Measurements from ENCODE around the gene PRRT4.

Gene PRRT4

DNA sequence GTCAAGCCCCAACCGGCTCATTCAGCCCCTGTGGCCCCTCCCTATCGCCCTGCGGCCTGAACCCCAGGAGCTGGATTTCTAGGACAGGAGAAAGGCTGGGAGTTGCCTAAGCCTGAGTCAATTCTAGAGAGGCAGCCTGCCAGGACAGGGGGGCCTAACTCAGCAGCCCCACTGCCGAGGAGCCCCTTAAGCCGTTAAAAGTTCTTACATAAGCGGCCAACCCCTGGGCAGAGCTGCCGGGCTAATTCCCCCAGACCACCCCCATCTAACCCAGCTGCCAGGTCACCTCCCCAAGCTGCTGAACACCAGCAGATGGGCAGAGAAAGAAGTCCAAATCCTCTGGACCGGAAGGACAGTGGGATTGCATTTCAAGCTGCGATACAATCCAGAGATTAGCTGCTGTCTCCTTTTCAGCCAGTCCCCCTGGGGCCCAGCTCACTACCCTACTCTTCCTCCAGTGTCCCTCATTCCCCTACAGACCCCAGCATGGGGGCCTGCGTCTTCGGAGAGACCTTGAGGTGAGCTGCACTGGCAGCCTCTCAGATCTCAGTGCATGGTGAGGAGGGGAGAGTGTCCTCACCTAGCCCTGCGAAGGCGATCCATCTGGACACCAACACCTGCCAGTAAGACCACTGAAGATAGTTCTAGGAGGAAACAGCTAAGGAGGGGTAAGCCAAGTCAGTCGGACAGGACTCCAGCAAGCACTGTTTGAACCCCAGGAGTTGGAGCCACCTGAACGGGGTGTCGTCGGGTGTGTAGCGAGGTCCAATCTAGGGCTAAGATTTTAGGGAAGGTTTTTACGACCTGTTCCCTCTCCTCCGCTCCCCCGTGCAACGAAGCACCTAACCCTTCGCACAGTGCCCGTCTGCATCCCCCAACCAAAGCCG, 47.5 kb upstream of the PRRT4 start:
- ChIA-PET CTCF (interaction anchor here (0.8 to 6.1 kb wide), 10 partner anchors 10 to 65 kb away, joined by 3 to 68 read pairs (median 5); partner anchors contain the start of gene RBM28), POLR2A (interaction anchor here (0.9 to 1.4 kb wide), 4 partner anchors 9 to 65 kb away, joined by 3 to 8 read pairs (median 4); partner anchors contain the start of genes PRRT4 and RBM28)
- Histone ChIP-seq H3K9me3 (ENCODE audit: control insufficient read depth, insufficient read depth, low read depth, low read length) (no peaks in the 10 kb centered on the region), H3K4me3 (ENCODE audit: low read depth, low read length) (peak overlapping the region; percentile 70), H3K36me3 (ENCODE audit: control insufficient read depth in 2 of 2, insufficient read depth in 1 of 2, low read length in 2 of 2) (no peaks in the 10 kb centered on the region), H3K27ac (ENCODE audit: extremely low read depth, low read depth, low read length) (peak overlapping the region; percentile 45; the same call in 1 of the 2 replicates), H3K4me1 (ENCODE audit: control insufficient read depth, insufficient read depth, low read length) (no peaks in the 10 kb centered on the region; the same call in 1 of the 2 replicates)
- TF ChIP-seq ZBTB48 (tag by site-specific recombination; IDR thresholded peaks at IDR 0.05) (peak; percentile 84), ZNF366 (tag by site-specific recombination; conservative IDR thresholded peaks at IDR 0.05) (peak; percentile 29; the same call in 1 of the 2 replicates), ZNF354C (tag by site-specific recombination; IDR thresholded peaks at IDR 0.05; ENCODE audit: borderline replicate concordance, low read depth) (no peak), ZNF692 (tag by site-specific recombination; IDR thresholded peaks at IDR 0.05) (0 out of 2 replicates have a peak, but pooled peaks have one; percentile 16), ZBTB8A (tag by site-specific recombination; IDR thresholded peaks at IDR 0.05) (peak; percentile 8; the same call in 1 of the 2 replicates), GLIS1 (tag by site-specific recombination; IDR thresholded peaks at IDR 0.05) (peak; percentile 78), ZNF341 (tag by site-specific recombination; IDR thresholded peaks at IDR 0.05; ENCODE audit: low read depth) (peak; percentile 66; the same call in 1 of the 2 replicates), ZNF335 (tag by site-specific recombination; conservative IDR thresholded peaks at IDR 0.05) (peak; percentile 80), ZIC2 (tag by site-specific recombination; IDR thresholded peaks at IDR 0.05) (peak; percentile 65; the same call in 1 of the 2 replicates), MZF1 (tag by site-specific recombination; IDR thresholded peaks at IDR 0.05; ENCODE audit: borderline replicate concordance) (peak; percentile 66; the same call in 1 of the 2 replicates), ZNF654 (tag by site-specific recombination; IDR thresholded peaks at IDR 0.05; ENCODE audit: low read depth) (no peak), KLF8 (tag by site-specific recombination; IDR thresholded peaks at IDR 0.05) (0 out of 2 replicates have a peak, but pooled peaks have one; percentile 28), PRDM4 (tag by site-specific recombination; IDR thresholded peaks at IDR 0.05) (no peak), ZBTB20 (tag by site-specific recombination; IDR thresholded peaks at IDR 0.05) (peak; percentile 73), SALL2 (tag by site-specific recombination; IDR thresholded peaks at IDR 0.05; ENCODE audit: borderline replicate concordance) (no peak), PATZ1 (tag by site-specific recombination; IDR thresholded peaks at IDR 0.05) (peak; percentile 44; the same call in 1 of the 2 replicates), KLF9 (tag by site-specific recombination; IDR thresholded peaks at IDR 0.05; ENCODE audit: low read depth) (0 out of 2 replicates have a peak, but pooled peaks have one; percentile 8), ZEB2 (tag by site-specific recombination; IDR thresholded peaks at IDR 0.05) (peak; percentile 52; the same call in 1 of the 2 replicates), ZNF398 (tag by site-specific recombination; IDR thresholded peaks at IDR 0.05) (no peak)
- TF ChIP-seq, protein P1, sequence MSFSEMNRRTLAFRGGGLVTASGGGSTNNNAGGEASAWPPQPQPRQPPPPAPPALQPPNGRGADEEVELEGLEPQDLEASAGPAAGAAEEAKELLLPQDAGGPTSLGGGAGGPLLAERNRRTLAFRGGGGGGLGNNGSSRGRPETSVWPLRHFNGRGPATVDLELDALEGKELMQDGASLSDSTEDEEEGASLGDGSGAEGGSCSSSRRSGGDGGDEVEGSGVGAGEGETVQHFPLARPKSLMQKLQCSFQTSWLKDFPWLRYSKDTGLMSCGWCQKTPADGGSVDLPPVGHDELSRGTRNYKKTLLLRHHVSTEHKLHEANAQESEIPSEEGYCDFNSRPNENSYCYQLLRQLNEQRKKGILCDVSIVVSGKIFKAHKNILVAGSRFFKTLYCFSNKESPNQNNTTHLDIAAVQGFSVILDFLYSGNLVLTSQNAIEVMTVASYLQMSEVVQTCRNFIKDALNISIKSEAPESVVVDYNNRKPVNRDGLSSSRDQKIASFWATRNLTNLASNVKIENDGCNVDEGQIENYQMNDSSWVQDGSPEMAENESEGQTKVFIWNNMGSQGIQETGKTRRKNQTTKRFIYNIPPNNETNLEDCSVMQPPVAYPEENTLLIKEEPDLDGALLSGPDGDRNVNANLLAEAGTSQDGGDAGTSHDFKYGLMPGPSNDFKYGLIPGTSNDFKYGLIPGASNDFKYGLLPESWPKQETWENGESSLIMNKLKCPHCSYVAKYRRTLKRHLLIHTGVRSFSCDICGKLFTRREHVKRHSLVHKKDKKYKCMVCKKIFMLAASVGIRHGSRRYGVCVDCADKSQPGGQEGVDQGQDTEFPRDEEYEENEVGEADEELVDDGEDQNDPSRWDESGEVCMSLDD (tag by site-specific recombination; IDR thresholded peaks at IDR 0.05), result 0 out of 2 replicates have a peak, but pooled peaks have one; percentile 33
